ENCODE data around the gene MED19.
"Not testable (repeated sequence)": the region's sequence is repeated elsewhere in the genome, so short reads cannot be mapped to it uniquely, and the experiment has no call there.

MED19 gene

DNA sequence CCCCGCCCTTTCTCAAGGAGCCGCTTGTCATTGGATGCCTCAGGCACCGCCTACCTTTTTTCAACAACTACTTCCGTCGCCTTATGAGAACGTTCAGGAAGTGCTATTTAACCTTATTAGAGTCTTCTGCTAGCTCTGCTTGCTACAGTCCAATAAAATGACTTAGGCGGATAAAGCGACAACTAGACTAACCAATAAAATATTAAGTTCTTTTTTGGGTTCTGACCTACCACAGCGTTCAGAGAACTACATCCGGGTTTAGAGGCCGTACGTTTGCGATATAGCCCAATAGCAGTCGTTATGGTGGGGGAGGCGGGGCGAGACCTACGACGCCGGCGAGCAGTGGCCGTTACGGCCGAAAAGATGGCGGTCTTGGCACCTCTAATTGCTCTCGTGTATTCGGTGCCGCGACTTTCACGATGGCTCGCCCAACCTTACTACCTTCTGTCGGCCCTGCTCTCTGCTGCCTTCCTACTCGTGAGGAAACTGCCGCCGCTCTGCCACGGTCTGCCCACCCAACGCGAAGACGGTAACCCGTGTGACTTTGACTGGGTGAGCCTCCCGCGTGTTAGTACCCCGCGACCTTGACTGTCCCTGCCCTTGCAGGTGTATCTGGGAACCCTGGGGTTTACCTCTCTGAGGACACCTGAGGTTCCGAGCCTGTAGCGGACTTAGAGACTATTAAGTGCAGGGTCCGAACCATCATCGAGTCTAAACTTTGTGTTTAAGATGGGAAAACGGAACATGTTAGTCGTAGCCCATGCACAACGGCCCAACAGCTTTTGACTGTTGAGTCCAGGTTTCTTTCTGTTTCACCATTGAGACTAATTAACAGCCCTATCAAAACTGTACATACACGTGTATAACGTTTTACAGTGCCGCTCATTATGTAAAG lies 488 bp upstream of the MED19 start, which contains the start of gene TMX2:
TSS of gene TMX2 (plus strand) at position 338 of the 895 bp plus-strand sequence. CDS start at position 364, 26 bp downstream.
- peak within 1 kb of the TSS; percentile 90 for H3K27ac ChIP-seq (replicated peaks)
- DNase-seq (ENCODE audit: low read depth in 1 of 2, low spot score in 1 of 2), result peak; percentile 94 to 97

GRCh38 chr11:57709802-57710367 lies 2.1 kb downstream of the MED19 start:
- no peak overlapping the region for H3K27ac ChIP-seq (replicated peaks)
- no peak for TF ChIP-seq SPI1 (IDR thresholded peaks at IDR 0.05; ENCODE audit: borderline replicate concordance, low read depth)
- no peak for TF ChIP-seq REST (IDR thresholded peaks at IDR 0.05; ENCODE audit: insufficient replicate concordance, low read depth)
- TF ChIP-seq GABPA (IDR thresholded peaks at IDR 0.05; ENCODE audit: low read depth), result no peak
- TF ChIP-seq POLR2AphosphoS5 (IDR thresholded peaks at IDR 0.05; ENCODE audit: low read depth), result no peak
- TF ChIP-seq, protein P1, sequence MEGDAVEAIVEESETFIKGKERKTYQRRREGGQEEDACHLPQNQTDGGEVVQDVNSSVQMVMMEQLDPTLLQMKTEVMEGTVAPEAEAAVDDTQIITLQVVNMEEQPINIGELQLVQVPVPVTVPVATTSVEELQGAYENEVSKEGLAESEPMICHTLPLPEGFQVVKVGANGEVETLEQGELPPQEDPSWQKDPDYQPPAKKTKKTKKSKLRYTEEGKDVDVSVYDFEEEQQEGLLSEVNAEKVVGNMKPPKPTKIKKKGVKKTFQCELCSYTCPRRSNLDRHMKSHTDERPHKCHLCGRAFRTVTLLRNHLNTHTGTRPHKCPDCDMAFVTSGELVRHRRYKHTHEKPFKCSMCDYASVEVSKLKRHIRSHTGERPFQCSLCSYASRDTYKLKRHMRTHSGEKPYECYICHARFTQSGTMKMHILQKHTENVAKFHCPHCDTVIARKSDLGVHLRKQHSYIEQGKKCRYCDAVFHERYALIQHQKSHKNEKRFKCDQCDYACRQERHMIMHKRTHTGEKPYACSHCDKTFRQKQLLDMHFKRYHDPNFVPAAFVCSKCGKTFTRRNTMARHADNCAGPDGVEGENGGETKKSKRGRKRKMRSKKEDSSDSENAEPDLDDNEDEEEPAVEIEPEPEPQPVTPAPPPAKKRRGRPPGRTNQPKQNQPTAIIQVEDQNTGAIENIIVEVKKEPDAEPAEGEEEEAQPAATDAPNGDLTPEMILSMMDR (IDR thresholded peaks at IDR 0.05; ENCODE audit: insufficient read depth, low read length), result no peak
- no peak overlapping the region for H3K4me3 ChIP-seq (replicated peaks; ENCODE audit: insufficient read depth, low read length)
- no peak for DNase-seq (ENCODE audit: low read depth in 1 of 2, low spot score in 1 of 2)
- no peaks in the 10 kb centered on the region for H3K27me3 ChIP-seq (ENCODE audit: insufficient read depth, poor library complexity, severe bottlenecking)

More for the DNA sequence above, 488 bp upstream of the MED19 start, which contains the start of gene TMX2:
- Histone ChIP-seq H3K4me3 (replicated peaks; ENCODE audit: insufficient read depth, low read length) (peak within 1 kb of the TSS; percentile 97), H3K27me3 (ENCODE audit: insufficient read depth, poor library complexity, severe bottlenecking) (no peaks in the 10 kb centered on the region)
- TF ChIP-seq GABPA (IDR thresholded peaks at IDR 0.05; ENCODE audit: low read depth) (peak; percentile 93), POLR2AphosphoS5 (IDR thresholded peaks at IDR 0.05; ENCODE audit: low read depth) (peak; percentile 83), SPI1 (IDR thresholded peaks at IDR 0.05; ENCODE audit: borderline replicate concordance, low read depth) (no peak), REST (IDR thresholded peaks at IDR 0.05; ENCODE audit: insufficient replicate concordance, low read depth) (peak; percentile 39)
- TF ChIP-seq, protein P1 (IDR thresholded peaks at IDR 0.05; ENCODE audit: insufficient read depth, low read length), result no peak

DNA sequence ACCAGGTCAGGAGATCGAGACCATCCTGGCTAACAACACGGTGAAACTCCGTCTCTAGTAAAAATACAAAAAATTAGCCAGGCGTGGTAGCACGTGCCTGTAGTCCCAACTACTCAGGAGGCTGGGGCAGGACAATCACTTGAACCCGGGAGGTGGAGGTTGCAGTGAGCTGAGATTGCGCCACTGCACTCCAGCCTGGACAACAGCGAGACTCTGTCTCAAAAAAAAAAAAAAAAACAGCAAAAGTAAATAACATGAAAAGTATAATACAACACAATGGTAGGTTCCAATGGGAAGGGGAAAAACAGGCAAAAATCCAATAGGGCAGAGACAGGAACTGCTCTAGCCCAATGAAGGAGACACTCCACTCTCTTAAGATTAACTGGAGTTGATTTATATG lies 6.6 kb downstream of the MED19 start:
- not testable (repeated sequence) for H3K27ac ChIP-seq (replicated peaks); H3K27me3 ChIP-seq (ENCODE audit: insufficient read depth, poor library complexity, severe bottlenecking); H3K4me3 ChIP-seq (replicated peaks; ENCODE audit: insufficient read depth, low read length); DNase-seq (ENCODE audit: low read depth in 1 of 2, low spot score in 1 of 2)

GRCh38 chr11:57704932-57705331 lies 7.1 kb downstream of the MED19 start:
- DNase-seq (ENCODE audit: low read depth in 1 of 2, low spot score in 1 of 2), result no peak
- TF ChIP-seq, protein P1 (IDR thresholded peaks at IDR 0.05; ENCODE audit: insufficient read depth, low read length), result no peak
- TF ChIP-seq SPI1 (IDR thresholded peaks at IDR 0.05; ENCODE audit: borderline replicate concordance, low read depth), result no peak
- TF ChIP-seq GABPA (IDR thresholded peaks at IDR 0.05; ENCODE audit: low read depth), result no peak
- TF ChIP-seq POLR2AphosphoS5 (IDR thresholded peaks at IDR 0.05; ENCODE audit: low read depth), result no peak
- TF ChIP-seq REST (IDR thresholded peaks at IDR 0.05; ENCODE audit: insufficient replicate concordance, low read depth), result no peak

More at GRCh38 chr11:57704932-57705331, 7.1 kb downstream of the MED19 start:
- H3K27me3 ChIP-seq (ENCODE audit: insufficient read depth, poor library complexity, severe bottlenecking), result no peaks in the 10 kb centered on the region
- H3K27ac ChIP-seq (replicated peaks), result no peak overlapping the region
- no peak overlapping the region for H3K4me3 ChIP-seq (replicated peaks; ENCODE audit: insufficient read depth, low read length)

Data from HL-60 (cell line).